CD14-positive monocyte (primary cell): ENCODE results near the gene SH3RF3. TPM values are rescaled to one million over a fixed set of nuclear protein-coding genes. Genes with fewer than 3 reads are reported as not detected.

Experiments
- DNase-seq, 3 donors: peaks; one replicate each; pipeline ENCODE4 v3.0.0-alpha.2; 2011 to 2022
- H2AFZ ChIP-seq: 2 replicates; pipeline ENCODE4 v1.6.0; 2012; ENCODE audit warnings: mild to moderate bottlenecking, low read depth, low read length, inconsistent platforms; ENCODE audit not compliant: insufficient read depth, poor library complexity, severe bottlenecking
- H3K27ac ChIP-seq, 2 donors: 1 replicate in 1 of 2; 2 replicates in 1 of 2; pipeline ENCODE4 v1.5.1; 2012 to 2013; ENCODE audit warnings: low read length in 2 of 2, control low read depth in 1 of 2, inconsistent platforms in 1 of 2, low read depth in 1 of 2, mild to moderate bottlenecking in 1 of 2
- H3K27me3 ChIP-seq, 2 donors: one replicate each; pipeline versions ENCODE4 v1.6.0 to v1.6.1; 2011 to 2013; ENCODE audit warnings: low read length in 2 of 2; ENCODE audit not compliant: control insufficient read depth in 2 of 2, insufficient read depth in 2 of 2
- H3K36me3 ChIP-seq, 2 donors: replicated peaks in 1 of 2; 1 replicate in 1 of 2; 2 replicates in 1 of 2; pipeline versions ENCODE4 v1.5.1 to v1.6.1; 2012 to 2013; ENCODE audit warnings: low read length in 2 of 2, control low read depth in 1 of 2, inconsistent platforms in 1 of 2, mild to moderate bottlenecking in 1 of 2; ENCODE audit not compliant: insufficient read depth in 2 of 2, control insufficient read depth in 1 of 2
- H3K4me1 ChIP-seq, 2 donors: 1 replicate in 1 of 2; 2 replicates in 1 of 2; pipeline versions ENCODE4 v1.5.1 to v1.6.1; 2012 to 2013; ENCODE audit warnings: low read length in 2 of 2, control low read depth in 1 of 2, inconsistent platforms in 1 of 2, mild to moderate bottlenecking in 1 of 2, moderate library complexity in 1 of 2; ENCODE audit not compliant: insufficient read depth in 2 of 2, control insufficient read depth in 1 of 2
- H3K4me2 ChIP-seq: replicated peaks from 2 replicates; pipeline ENCODE3; 2012; ENCODE audit warnings: low read length, moderate library complexity, mild to moderate bottlenecking; ENCODE audit not compliant: poor library complexity, severe bottlenecking; ENCODE audit errors: extremely low read depth
- H3K4me3 ChIP-seq, 3 experiments: fragments of 200-600 bp in 1 of 3; sonication (generic) in 1 of 3; replicated peaks in 1 of 3; 1 replicate in 2 of 3; 2 replicates in 1 of 3; pipeline ENCODE4 v1.5.1; 2011 to 2013; ENCODE audit warnings: low read length in 3 of 3, mild to moderate bottlenecking in 3 of 3, control low read depth in 2 of 3, low read depth in 2 of 3, inconsistent platforms in 1 of 3, moderate library complexity in 1 of 3
- H3K79me2 ChIP-seq: 2 replicates; pipeline ENCODE4 v1.6.0; 2012; ENCODE audit warnings: mild to moderate bottlenecking, control low read depth, inconsistent platforms, low read length, moderate library complexity; ENCODE audit not compliant: insufficient read depth
- H3K9ac ChIP-seq: 2 replicates; pipeline ENCODE4 v1.6.0; 2017; ENCODE audit warnings: low read length, mild to moderate bottlenecking; ENCODE audit not compliant: insufficient read depth, poor library complexity, severe bottlenecking
- H3K9me3 ChIP-seq, 2 donors: replicated peaks in 1 of 2; 1 replicate in 1 of 2; 2 replicates in 1 of 2; pipeline versions ENCODE4 v1.5.1 to v1.6.1; 2012 to 2013; ENCODE audit warnings: low read length in 2 of 2, control low read depth in 1 of 2; ENCODE audit not compliant: control insufficient read depth in 1 of 2, insufficient read depth in 1 of 2
- H4K20me1 ChIP-seq: 2 replicates; pipeline ENCODE4 v1.6.0; 2012; ENCODE audit warnings: mild to moderate bottlenecking, low read length, control low read depth, moderate library complexity; ENCODE audit not compliant: insufficient read depth
- H3K27ac Mint-ChIP-seq, 7 donors: one replicate each; pipeline ENCODE4 v1.8.0; 2020; ENCODE audit warnings: mild to moderate bottlenecking in 7 of 7, mixed read lengths in 7 of 7, moderate library complexity in 6 of 7, inconsistent platforms in 2 of 7
- H3K27me3 Mint-ChIP-seq, 3 donors: one replicate each; pipeline ENCODE4 v1.8.0; 2021 to 2022; ENCODE audit warnings: low read depth in 3 of 3, mild to moderate bottlenecking in 3 of 3, mixed read lengths in 3 of 3, moderate library complexity in 3 of 3, inconsistent platforms in 1 of 3
- H3K36me3 Mint-ChIP-seq, 2 donors: one replicate each; pipeline ENCODE4 v1.8.0; 2020; ENCODE audit warnings: mixed read lengths in 2 of 2, inconsistent platforms in 1 of 2, mild to moderate bottlenecking in 1 of 2
- H3K4me1 Mint-ChIP-seq: one replicate; pipeline ENCODE4 v1.8.0; 2020; ENCODE audit warnings: mild to moderate bottlenecking, mixed read lengths
- H3K4me3 Mint-ChIP-seq, 2 donors: one replicate each; pipeline ENCODE4 v1.8.0; 2020; ENCODE audit warnings: mild to moderate bottlenecking in 2 of 2, mixed read lengths in 2 of 2, moderate library complexity in 1 of 2
- H3K9me3 Mint-ChIP-seq, 7 donors: one replicate each; pipeline ENCODE4 v1.8.0; 2020 to 2022; ENCODE audit warnings: mixed read lengths in 7 of 7, mild to moderate bottlenecking in 6 of 7, moderate library complexity in 6 of 7, inconsistent platforms in 2 of 7
- CTCF ChIP-seq: fragments of 200-600 bp; IDR thresholded peaks from one replicate; pipeline ENCODE4 v1.8.0; 2022; ENCODE audit warnings: antibody characterized with exemption, mild to moderate bottlenecking
- WGBS: methylation state at CpG from one replicate; pipeline ENCODE4 v1.1.5; 2013; ENCODE audit warnings: missing lambda C conversion rate; ENCODE audit not compliant: insufficient coverage; 5-methylcytosine and 5-hydroxymethylcytosine counted together
- intact Hi-C, 2 donors: fragments of 100-400 bp; cut with micrococcal nuclease; formaldehyde crosslinking; loops; one replicate each; pipeline versions ENCODE4 v1.15.0 to v1.15.1; 2023
- polyA plus RNA-seq, 3 donors: library from polyadenylated mRNA; depleted of rRNA in 1 of 3; unstranded in 2 of 3; stranded (reverse) in 1 of 3; fragments of 300-500 nt in 2 of 3; fragments of >200 nt in 1 of 3; fragmentation: Illumina TruSeq in 2 of 3; gene quantifications; 1 replicate in 2 of 3; 2 replicates in 1 of 3; pipeline ENCODE4 v1.2.3, GENCODE V29; 2012 to 2021

Gene SH3RF3
- polyA plus RNA-seq, 3 donors = 0.25 to 0.75 (median 0.34) TPM

GRCh38 chr2:109370399-109371035, 241.5 kb downstream of the SH3RF3 start:
- no peaks in the 10 kb centered on the region for H3K79me2 ChIP-seq
- H3K9me3 ChIP-seq = no peaks in the 10 kb centered on the region

More at GRCh38 chr2:109370399-109371035, 241.5 kb downstream of the SH3RF3 start:
- H3K4me3 ChIP-seq = no peak overlapping the region
- no peaks in the 10 kb centered on the region for H3K36me3 ChIP-seq
- no peaks in the 10 kb centered on the region for H4K20me1 ChIP-seq
- Mint-ChIP-seq H3K4me1 (no peaks in the 10 kb centered on the region), H3K9me3 (no peaks in the 10 kb centered on the region), H3K4me3 (no peak overlapping the region), H3K27me3 (peaks cover 0 to 6% (median 1%) of the 10 kb centered on the region in 3 donors), H3K36me3 (no peaks in the 10 kb centered on the region), H3K27ac (peak overlapping the region in 1 of 7 donors; percentile 33)
- H3K9ac ChIP-seq = no peak overlapping the region
- intact Hi-C loops = loop anchor here in 1 of 2 donors (10.0 kb wide), 1 partner anchor 236 kb away; no protein-coding TSS in a partner anchor
- no peaks in the 10 kb centered on the region for H3K27me3 ChIP-seq
- no peak overlapping the region for H3K27ac ChIP-seq
- DNase-seq = no peak
- TF ChIP-seq CTCF = no peak
- no peak overlapping the region for H2AFZ ChIP-seq
- 94% methylated on average over 5 of the region's 13 CpGs for WGBS
- no peak overlapping the region for H3K4me2 ChIP-seq
- H3K4me1 ChIP-seq = no peaks in the 10 kb centered on the region
